Sigmoid colon (tissue), 4 donors: Measurements from ENCODE around the gene CTDP1.

ENCODE experiments used
- CTCF ChIP-seq, 4 experiments: fragments of 450-650 bp in 3 of 4; fragments of 200-600 bp in 1 of 4; IDR thresholded peaks; one replicate each; pipeline ENCODE4 v1.5.1; 2016 to 2019; ENCODE audit warnings: antibody characterized with exemption in 4 of 4, mild to moderate bottlenecking in 3 of 4, moderate library complexity in 2 of 4
- EP300 ChIP-seq, 4 donors: sonication (generic); formaldehyde crosslinking; IDR thresholded peaks; one replicate each; pipeline ENCODE4 v1.6.1; 2017; ENCODE audit warnings: antibody characterized with exemption in 4 of 4
- POLR2A ChIP-seq, 2 donors: fragments of 450-650 bp; IDR thresholded peaks; one replicate each; pipeline ENCODE4 v1.6.1; 2016; ENCODE audit warnings: antibody characterized with exemption in 2 of 2, mild to moderate bottlenecking in 2 of 2, moderate library complexity in 2 of 2
- POLR2AphosphoS5 ChIP-seq, 4 donors: sonication (generic); formaldehyde crosslinking; IDR thresholded peaks; one replicate each; pipeline ENCODE4 v1.6.1; 2017; ENCODE audit warnings: antibody characterized with exemption in 4 of 4

DNA sequence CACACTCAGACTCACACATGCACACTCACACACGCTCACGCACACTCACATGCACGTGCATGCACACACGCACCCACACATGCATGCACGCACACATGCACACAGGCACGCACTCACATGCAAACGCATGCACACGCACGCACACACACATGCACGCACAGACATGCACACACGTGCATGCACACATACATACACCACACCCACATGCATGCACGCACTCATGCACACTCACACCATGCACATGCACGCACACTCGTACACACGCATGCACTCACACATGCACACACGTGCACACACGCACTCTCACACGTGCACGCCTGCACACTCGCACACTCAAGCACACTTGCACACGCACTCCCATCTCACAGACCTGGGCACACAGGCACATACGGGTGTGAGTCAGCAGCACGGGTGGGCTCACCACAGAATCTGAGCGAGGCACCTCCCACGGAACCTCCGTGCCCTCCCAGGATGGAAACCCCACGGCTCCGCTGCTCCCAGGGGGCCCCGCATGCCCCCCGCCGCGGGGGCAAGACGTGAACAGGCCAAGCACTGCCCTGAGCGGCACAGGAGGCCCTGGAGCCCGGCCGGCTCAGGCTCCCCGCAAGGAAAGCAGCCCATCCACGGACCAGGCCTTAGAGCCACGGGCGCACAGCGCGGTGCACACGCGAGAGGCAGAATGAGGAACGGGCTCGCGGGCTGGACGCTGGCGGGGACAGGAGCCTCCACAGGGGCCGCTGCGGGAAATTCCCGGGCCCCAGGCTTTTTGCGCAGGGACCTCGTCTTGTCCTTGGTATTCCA is 109.7 kb downstream of the CTDP1 start:
- TF ChIP-seq POLR2A (IDR thresholded peaks at IDR 0.05) = no peak
- no peak for TF ChIP-seq CTCF (IDR thresholded peaks at IDR 0.05)
- no peak for TF ChIP-seq POLR2AphosphoS5 (IDR thresholded peaks at IDR 0.05)
- TF ChIP-seq EP300 (IDR thresholded peaks at IDR 0.05) = no peak
